ENCODE measurements around the gene MYO5B. TPM values are rescaled to one million over a fixed set of nuclear protein-coding genes. Genes with fewer than 3 reads are reported as not detected.

MYO5B gene
- total and polyA plus RNA-seq, 9 of the 15 experiments (the other 6 are each of a cell fraction or from before 2014, with no cell fraction given): 0.07 to 0.42 (median 0.28) TPM

- Histone ChIP-seq H3K27ac (ENCODE audit: extremely low read depth, low read depth, low read length) (no peak overlapping the region), H3K27me3 (ENCODE audit: control insufficient read depth in 2 of 2, insufficient read depth in 2 of 2, low read length in 2 of 2) (no peaks in the 10 kb centered on the region), H3K4me3 (no peak overlapping the region), H3K4me1 (replicated peaks in 1 of 2; ENCODE audit: control insufficient read depth in 2 of 2, insufficient read depth in 2 of 2, low read length in 2 of 2) (no peaks in the 10 kb centered on the region), H4K20me1 (replicated peaks; ENCODE audit: control insufficient read depth, insufficient read depth, low read length) (no peaks in the 10 kb centered on the region), H3K9ac (ENCODE audit: insufficient read depth in 1 of 2, low read depth in 2 of 2, low read length in 2 of 2) (no peak overlapping the region), H3K9me1 (ENCODE audit: control insufficient read depth, insufficient read depth, low read length) (no peaks in the 10 kb centered on the region), H2AFZ (ENCODE audit: low read depth, low read length) (no peak overlapping the region), H3K9me3 (replicated peaks; ENCODE audit: control insufficient read depth, insufficient read depth, low read depth, low read length) (no peaks in the 10 kb centered on the region), H3K79me2 (ENCODE audit: control insufficient read depth, insufficient read depth, low read length) (no peaks in the 10 kb centered on the region), H3K36me3 (ENCODE audit: control insufficient read depth, insufficient read depth, low read length) (no peaks in the 10 kb centered on the region), H3K4me2 (ENCODE audit: insufficient read depth, low read length) (no peak overlapping the region)
- FAIRE-seq (no peak), ATAC-seq (no peak), DNase-seq (ENCODE audit: extremely low read depth in 1 of 4, low spot score in 3 of 4) (no peak)
- no TSS peak for BruUV-seq (replicated peaks)
- intact Hi-C loops (cut with micrococcal nuclease) (no loop called here), in situ Hi-C loops (cut with MboI) (no loop called here)
- ChIA-PET CTCF (ENCODE audit: low intra/inter-chr PET ratio) (no interaction called here), POLR2A (no interaction called here)
- 0% methylated on average over 4 of the region's 4 CpGs for WGBS (ENCODE audit: insufficient coverage, low coverage, missing lambda C conversion rate)
- TF ChIP-seq RERE (CRISPR knock-in tag; IDR thresholded peaks at IDR 0.05; ENCODE audit: borderline replicate concordance) (no peak), NONO (IDR thresholded peaks at IDR 0.05; ENCODE audit: low read depth in 2 of 2, low read length in 1 of 2) (no peak), HMBOX1 (IDR thresholded peaks at IDR 0.05) (no peak), RNF219 (CRISPR knock-in tag; IDR thresholded peaks at IDR 0.05) (no peak), RBM25 (IDR thresholded peaks at IDR 0.05; ENCODE audit: low read depth, low read length, severe bottlenecking) (no peak), PRDM10 (IDR thresholded peaks at IDR 0.05; ENCODE audit: partially characterized antibody) (no peak), MECOM (CRISPR knock-in tag; IDR thresholded peaks at IDR 0.05) (no peak), SNRNP70 (optimal IDR thresholded peaks at IDR 0.05; ENCODE audit: low read depth, low read length) (no peak), YY1 (IDR thresholded peaks at IDR 0.05; ENCODE audit: borderline replicate concordance in 1 of 3, control insufficient read depth in 1 of 3, extremely low read depth in 1 of 3, insufficient read depth in 3 of 3, insufficient read length in 1 of 3, insufficient replicate concordance in 2 of 3, low read depth in 1 of 3, low read length in 2 of 3) (no peak)
Measured at GRCh38 chr18:50030146-50030545, 164.8 kb downstream of the MYO5B start.
